Parathyroid adenoma (tissue), 2 donors: Measurements from ENCODE around the gene EPHA1.

Experiments
- H2AFZ ChIP-seq: fragments of 300-600 bp; sonication (generic); one replicate; pipeline ENCODE4 v1.7.0; 2017; ENCODE audit warnings: antibody characterized with exemption, mild to moderate bottlenecking
- H3K27ac ChIP-seq: fragments of 300-600 bp; sonication (generic); one replicate; pipeline ENCODE4 v1.7.0; 2017
- H3K27me3 ChIP-seq: fragments of 300-600 bp; sonication (generic); one replicate; pipeline ENCODE4 v1.7.0; 2017; ENCODE audit warnings: low read length; ENCODE audit not compliant: control insufficient read depth, insufficient read depth
- H3K36me3 ChIP-seq: fragments of 300-600 bp; sonication (generic); one replicate; pipeline ENCODE4 v1.7.0; 2017; ENCODE audit warnings: low read length; ENCODE audit not compliant: control insufficient read depth, insufficient read depth
- H3K4me1 ChIP-seq: fragments of 300-600 bp; sonication (generic); one replicate; pipeline ENCODE4 v1.7.0; 2017; ENCODE audit warnings: control low read depth
- H3K4me2 ChIP-seq: fragments of 300-600 bp; sonication (generic); one replicate; pipeline ENCODE4 v1.7.0; 2017; ENCODE audit warnings: low read length
- H3K4me3 ChIP-seq: fragments of 300-600 bp; sonication (generic); one replicate; pipeline ENCODE4 v1.7.0; 2017; ENCODE audit warnings: low read depth, low read length
- H3K79me2 ChIP-seq: fragments of 300-600 bp; sonication (generic); one replicate; pipeline ENCODE4 v1.7.0; 2017; ENCODE audit warnings: control low read depth
- H3K9ac ChIP-seq: fragments of 300-600 bp; sonication (generic); one replicate; pipeline ENCODE4 v1.7.0; 2017; ENCODE audit warnings: mild to moderate bottlenecking
- H3K9me3 ChIP-seq: fragments of 300-600 bp; sonication (generic); one replicate; pipeline ENCODE4 v1.7.0; 2017; ENCODE audit warnings: low read length; ENCODE audit not compliant: control insufficient read depth
- CTCF ChIP-seq: fragments of 300-600 bp; sonication (generic); IDR thresholded peaks from one replicate; pipeline ENCODE4 v1.7.0; 2017; ENCODE audit warnings: antibody characterized with exemption, mild to moderate bottlenecking
- donor health status: primary hyperparathyroidism.

EPHA1 gene

DNA sequence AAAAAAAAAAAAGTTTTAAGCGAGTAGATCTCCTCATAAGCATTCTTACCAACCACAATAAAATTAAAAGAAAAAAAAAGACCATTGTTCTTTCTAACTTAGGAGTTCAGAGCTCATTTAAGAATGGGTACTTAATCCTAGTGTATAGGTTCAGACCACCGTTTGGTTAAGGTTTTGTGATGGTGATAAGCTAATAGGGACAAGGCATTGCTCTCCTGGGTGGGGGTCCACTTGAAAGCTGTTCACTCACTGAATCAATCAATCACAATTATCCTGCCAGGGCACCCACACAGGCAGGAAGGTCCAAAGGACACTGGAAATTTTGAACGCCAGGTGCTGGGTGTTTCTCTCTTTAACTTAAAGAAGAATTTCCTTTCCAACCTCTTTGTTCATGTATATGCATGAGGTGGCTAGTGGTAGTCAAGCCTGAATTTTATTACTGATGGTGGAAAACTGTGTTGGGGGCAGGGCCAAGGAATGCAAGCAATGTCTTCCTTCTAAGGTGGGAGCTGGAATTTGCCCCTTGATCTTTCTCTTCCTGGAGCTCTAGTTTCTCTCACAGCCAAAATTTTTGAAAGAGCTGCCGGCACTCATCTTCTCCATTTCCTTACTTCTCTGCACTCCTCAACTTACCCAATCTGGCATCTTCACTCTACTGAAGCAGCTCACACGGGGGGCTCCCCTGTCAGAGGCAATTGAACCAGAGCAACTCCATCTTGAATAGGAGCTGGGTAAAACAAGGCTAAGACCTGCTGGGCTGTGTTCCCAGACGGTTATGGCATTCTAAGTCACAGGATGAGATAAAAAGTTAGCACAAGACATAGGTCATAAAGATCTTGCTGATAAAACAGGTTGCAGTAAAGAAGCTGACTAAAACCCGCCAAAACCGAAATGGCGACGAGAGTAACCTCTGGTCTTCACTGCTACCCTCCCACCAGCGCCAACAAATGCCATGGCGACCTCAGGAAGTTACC is 38.7 kb downstream of the EPHA1 start:
- TF ChIP-seq CTCF: no peak
- no peaks in the 10 kb centered on the region for H3K36me3 ChIP-seq
- H3K27ac ChIP-seq: no peak overlapping the region

GRCh38 chr7:143368387-143368786 is 40.3 kb downstream of the EPHA1 start:
- Histone ChIP-seq H3K4me1 (peaks cover 3% of the 10 kb centered on the region), H3K9ac (no peak overlapping the region), H3K9me3 (no peaks in the 10 kb centered on the region), H3K79me2 (no peaks in the 10 kb centered on the region), H3K4me3 (no peak overlapping the region), H2AFZ (no peak overlapping the region), H3K36me3 (no peaks in the 10 kb centered on the region), H3K4me2 (no peak overlapping the region), H3K27me3 (no peaks in the 10 kb centered on the region), H3K27ac (no peak overlapping the region)
- TF ChIP-seq CTCF: no peak

More for the DNA sequence above, 38.7 kb downstream of the EPHA1 start:
- Histone ChIP-seq H3K27me3 (no peaks in the 10 kb centered on the region), H2AFZ (no peak overlapping the region), H3K9ac (no peak overlapping the region), H3K4me2 (no peak overlapping the region), H3K4me3 (no peak overlapping the region), H3K79me2 (no peaks in the 10 kb centered on the region), H3K4me1 (peaks cover 3% of the 10 kb centered on the region), H3K9me3 (no peaks in the 10 kb centered on the region)

DNA sequence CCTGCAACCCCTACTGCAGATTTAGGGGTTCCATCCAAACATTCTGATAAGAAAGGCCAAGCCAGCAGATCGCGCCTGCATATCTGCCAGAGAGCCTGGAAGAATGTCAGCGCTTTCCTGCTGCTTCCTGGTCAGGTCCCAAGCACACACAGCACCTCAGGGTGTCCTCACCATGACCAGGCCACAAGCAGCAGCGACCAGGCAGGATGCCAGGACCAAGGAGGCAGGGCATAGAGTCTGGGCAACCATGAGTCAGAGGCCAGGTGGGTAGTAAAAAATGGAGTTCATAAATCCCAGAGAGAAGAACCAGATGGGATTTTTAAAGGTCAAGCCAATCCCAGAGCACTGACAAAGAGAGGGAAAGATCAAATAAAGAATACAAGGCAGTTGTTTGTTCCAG is 40.7 kb downstream of the EPHA1 start:
- Histone ChIP-seq H2AFZ (no peak overlapping the region), H3K27ac (no peak overlapping the region), H3K4me3 (no peak overlapping the region), H3K79me2 (no peaks in the 10 kb centered on the region), H3K36me3 (no peaks in the 10 kb centered on the region), H3K4me1 (peaks cover 3% of the 10 kb centered on the region), H3K27me3 (no peaks in the 10 kb centered on the region), H3K9me3 (no peaks in the 10 kb centered on the region), H3K9ac (no peak overlapping the region), H3K4me2 (no peak overlapping the region)
- no peak for TF ChIP-seq CTCF

- Histone ChIP-seq H2AFZ (no peak overlapping the region), H3K27me3 (no peaks in the 10 kb centered on the region), H3K36me3 (no peaks in the 10 kb centered on the region), H3K4me1 (no peaks in the 10 kb centered on the region), H3K9me3 (no peaks in the 10 kb centered on the region), H3K4me2 (peak overlapping the region; percentile 10), H3K9ac (no peak overlapping the region), H3K79me2 (no peaks in the 10 kb centered on the region), H3K4me3 (no peak overlapping the region), H3K27ac (no peak overlapping the region)
- no peak for TF ChIP-seq CTCF
Observed at GRCh38 chr7:143363016-143363937, 45.4 kb downstream of the EPHA1 start.
